Mucosa of stomach (tissue), 1 donor: ENCODE results near the gene PABPC1L.

Experiments
- H3K27me3 ChIP-seq: one replicate; pipeline ENCODE4 v1.7.0; 2013; ENCODE audit warnings: mild to moderate bottlenecking, low read length; ENCODE audit not compliant: control insufficient read depth, insufficient read depth
- H3K36me3 ChIP-seq: one replicate; pipeline ENCODE4 v1.7.0; 2013; ENCODE audit warnings: low read length; ENCODE audit not compliant: control insufficient read depth, insufficient read depth
- H3K4me1 ChIP-seq: one replicate; pipeline ENCODE4 v1.7.0; 2013; ENCODE audit warnings: mild to moderate bottlenecking, low read length; ENCODE audit not compliant: control insufficient read depth, insufficient read depth
- H3K4me3 ChIP-seq: one replicate; pipeline ENCODE4 v1.7.0; 2013; ENCODE audit warnings: low read length
- H3K9ac ChIP-seq: one replicate; pipeline ENCODE4 v1.7.0; 2013; ENCODE audit warnings: mild to moderate bottlenecking, low read length, moderate library complexity
- H3K9me3 ChIP-seq: one replicate; pipeline ENCODE4 v1.7.0; 2013; ENCODE audit warnings: mild to moderate bottlenecking, low read length, moderate library complexity; ENCODE audit not compliant: control insufficient read depth
- donor health status: Pancreatic carcinoma.

PABPC1L gene

GRCh38 chr20:44930517-44931168 lies 20.8 kb downstream of the PABPC1L start:
- Histone ChIP-seq H3K9ac (no peak overlapping the region), H3K4me1 (no peaks in the 10 kb centered on the region), H3K4me3 (no peak overlapping the region), H3K27me3 (no peaks in the 10 kb centered on the region), H3K36me3 (no peaks in the 10 kb centered on the region), H3K9me3 (no peaks in the 10 kb centered on the region)

GRCh38 chr20:44931911-44932310 lies 22.1 kb downstream of the PABPC1L start:
- H3K4me3 ChIP-seq = no peak overlapping the region
- no peaks in the 10 kb centered on the region for H3K9me3 ChIP-seq
- H3K9ac ChIP-seq = no peak overlapping the region
- H3K36me3 ChIP-seq = no peaks in the 10 kb centered on the region
- no peaks in the 10 kb centered on the region for H3K27me3 ChIP-seq
- no peaks in the 10 kb centered on the region for H3K4me1 ChIP-seq

DNA sequence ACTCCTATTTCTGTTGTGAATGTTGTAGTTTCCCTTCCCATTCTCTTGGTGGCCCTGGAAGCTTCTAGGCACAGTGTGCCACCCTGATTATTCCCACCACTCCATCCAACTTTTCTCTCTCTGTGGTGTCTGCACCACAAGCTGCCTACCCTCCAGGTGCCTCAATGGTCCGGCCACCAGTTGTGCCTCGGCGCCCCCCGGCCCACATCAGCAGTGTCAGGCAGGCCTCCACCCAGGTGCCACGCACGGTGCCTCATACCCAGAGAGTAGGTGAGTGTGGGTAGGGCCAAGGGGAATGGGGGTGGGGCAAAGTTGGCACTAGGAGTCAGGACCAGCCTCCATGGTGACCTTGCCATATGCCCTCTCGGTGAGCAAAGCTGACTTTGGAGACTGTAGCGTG lies 23.1 kb downstream of the PABPC1L start:
- Histone ChIP-seq H3K4me3 (no peak overlapping the region), H3K27me3 (no peaks in the 10 kb centered on the region), H3K4me1 (no peaks in the 10 kb centered on the region), H3K36me3 (no peaks in the 10 kb centered on the region), H3K9ac (no peak overlapping the region), H3K9me3 (no peaks in the 10 kb centered on the region)

GRCh38 chr20:44936510-44936909 lies 26.6 kb downstream of the PABPC1L start:
- Histone ChIP-seq H3K9me3 (no peaks in the 10 kb centered on the region), H3K27me3 (no peaks in the 10 kb centered on the region), H3K4me3 (no peak overlapping the region), H3K36me3 (no peaks in the 10 kb centered on the region), H3K9ac (no peak overlapping the region), H3K4me1 (no peaks in the 10 kb centered on the region)

GRCh38 chr20:44938637-44939036 lies 28.8 kb downstream of the PABPC1L start:
- H3K4me3 ChIP-seq = no peak overlapping the region
- H3K9me3 ChIP-seq = no peaks in the 10 kb centered on the region
- H3K4me1 ChIP-seq = no peaks in the 10 kb centered on the region
- H3K36me3 ChIP-seq = peaks cover 6% of the 10 kb centered on the region
- H3K27me3 ChIP-seq = no peaks in the 10 kb centered on the region
- no peak overlapping the region for H3K9ac ChIP-seq

GRCh38 chr20:44941120-44941691 lies 31.3 kb downstream of the PABPC1L start:
- H3K9me3 ChIP-seq = no peaks in the 10 kb centered on the region
- peaks cover 7% of the 10 kb centered on the region for H3K36me3 ChIP-seq
- H3K27me3 ChIP-seq = no peaks in the 10 kb centered on the region
- H3K9ac ChIP-seq = no peak overlapping the region
- H3K4me1 ChIP-seq = no peaks in the 10 kb centered on the region
- H3K4me3 ChIP-seq = no peak overlapping the region

DNA sequence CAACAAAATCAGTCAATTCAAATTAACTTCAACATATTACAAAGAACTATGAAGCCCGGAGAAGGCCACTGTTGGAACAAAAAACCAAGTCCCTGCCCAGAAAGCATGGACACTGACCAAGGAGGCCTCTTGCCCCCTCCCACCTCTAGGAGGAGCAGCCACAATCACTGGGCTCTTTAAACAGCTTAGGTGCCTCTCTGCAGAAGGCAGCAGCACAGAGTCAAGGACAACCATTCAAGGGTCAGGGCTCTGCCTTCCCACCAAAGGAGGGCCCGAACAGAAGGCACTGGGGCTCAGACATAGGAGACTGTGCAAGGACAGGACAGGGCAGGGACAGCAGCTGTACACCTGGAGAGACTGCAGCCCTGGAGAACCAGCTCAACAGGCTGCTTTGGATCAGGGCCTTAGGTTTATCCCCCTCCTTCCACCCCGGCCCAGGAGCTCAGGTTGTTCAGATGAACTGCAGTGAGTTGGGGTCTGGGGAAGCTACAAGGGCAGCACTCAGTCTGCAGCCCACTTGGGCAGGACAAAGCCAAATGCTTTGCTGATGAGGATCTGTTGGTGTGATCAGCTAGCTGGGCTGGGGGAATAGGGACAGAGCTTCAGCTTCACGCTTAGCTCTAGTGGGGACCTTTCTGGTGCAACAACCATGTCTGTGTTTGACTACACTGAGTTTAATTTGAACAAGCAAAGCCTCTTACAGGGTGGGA lies 32.6 kb downstream of the PABPC1L start:
- H3K9ac ChIP-seq = no peak overlapping the region
- H3K36me3 ChIP-seq = peaks cover 7% of the 10 kb centered on the region
- no peaks in the 10 kb centered on the region for H3K4me1 ChIP-seq
- H3K9me3 ChIP-seq = no peaks in the 10 kb centered on the region
- H3K4me3 ChIP-seq = no peak overlapping the region
- H3K27me3 ChIP-seq = no peaks in the 10 kb centered on the region

DNA sequence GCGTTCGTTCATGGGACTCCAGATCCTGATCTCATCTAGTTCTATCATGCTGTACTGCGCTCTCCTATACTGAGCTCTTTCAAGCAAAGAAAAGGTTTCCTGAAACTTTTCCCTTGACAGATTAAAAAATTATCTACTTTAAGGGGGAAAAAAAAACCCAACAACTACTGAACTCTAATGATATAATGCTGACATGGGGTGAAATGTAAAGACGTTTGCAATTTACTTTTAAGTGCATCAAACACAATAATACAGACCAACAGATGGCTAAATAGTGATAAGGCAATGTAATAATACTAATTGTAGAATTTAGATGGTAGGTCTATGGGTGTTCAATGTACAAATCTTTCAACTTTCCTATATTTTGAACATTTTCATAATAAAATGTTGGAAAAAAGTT lies 34.0 kb downstream of the PABPC1L start:
- Histone ChIP-seq H3K36me3 (peaks cover 7% of the 10 kb centered on the region), H3K4me1 (no peaks in the 10 kb centered on the region), H3K27me3 (no peaks in the 10 kb centered on the region), H3K9me3 (no peaks in the 10 kb centered on the region), H3K4me3 (no peak overlapping the region), H3K9ac (no peak overlapping the region)

- no peak overlapping the region for H3K9ac ChIP-seq
- no peaks in the 10 kb centered on the region for H3K4me1 ChIP-seq
- H3K36me3 ChIP-seq = peaks cover 7% of the 10 kb centered on the region
- no peaks in the 10 kb centered on the region for H3K9me3 ChIP-seq
- no peaks in the 10 kb centered on the region for H3K27me3 ChIP-seq
- H3K4me3 ChIP-seq = no peak overlapping the region
Observed at GRCh38 chr20:44945261-44945660, 35.4 kb downstream of the PABPC1L start.

- Histone ChIP-seq H3K36me3 (peaks cover 7% of the 10 kb centered on the region), H3K27me3 (no peaks in the 10 kb centered on the region)
Observed at GRCh38 chr20:44946271-44946852, 36.5 kb downstream of the PABPC1L start.

GRCh38 chr20:44948107-44948506 lies 38.2 kb downstream of the PABPC1L start:
- Histone ChIP-seq H3K27me3 (no peaks in the 10 kb centered on the region), H3K9me3 (no peaks in the 10 kb centered on the region), H3K4me3 (no peak overlapping the region), H3K4me1 (no peaks in the 10 kb centered on the region), H3K36me3 (peaks cover 6% of the 10 kb centered on the region), H3K9ac (no peak overlapping the region)

More at GRCh38 chr20:44946271-44946852, 36.5 kb downstream of the PABPC1L start:
- no peaks in the 10 kb centered on the region for H3K9me3 ChIP-seq
- no peak overlapping the region for H3K4me3 ChIP-seq
- no peaks in the 10 kb centered on the region for H3K4me1 ChIP-seq
- no peak overlapping the region for H3K9ac ChIP-seq

- H3K9ac ChIP-seq = no peak overlapping the region
- no peaks in the 10 kb centered on the region for H3K9me3 ChIP-seq
- no peaks in the 10 kb centered on the region for H3K27me3 ChIP-seq
- H3K4me1 ChIP-seq = no peaks in the 10 kb centered on the region
- H3K4me3 ChIP-seq = no peak overlapping the region
- H3K36me3 ChIP-seq = peaks cover 2% of the 10 kb centered on the region
Observed at GRCh38 chr20:44948513-44948912, 38.7 kb downstream of the PABPC1L start.
